H9 (cell line): Measurements from ENCODE around the gene TP73. TPM values are rescaled to one million over a fixed set of nuclear protein-coding genes. Genes with fewer than 3 reads are reported as not detected.

Experiments used
- DNase-seq: peaks from one replicate; pipeline ENCODE4 v3.0.0-alpha.2; 2017
- H2AFZ ChIP-seq: one replicate; pipeline ENCODE4 v1.6.1; 2013; ENCODE audit warnings: mild to moderate bottlenecking, low read length, control low read depth, moderate library complexity
- H2AK5ac ChIP-seq: 2 replicates; pipeline ENCODE4 v1.6.1; 2013; ENCODE audit warnings: low read length, control low read depth, mixed read lengths; ENCODE audit not compliant: insufficient read length
- H2BK120ac ChIP-seq: one replicate; pipeline ENCODE4 v1.6.1; 2013; ENCODE audit warnings: low read depth, mild to moderate bottlenecking, low read length, control low read depth, inconsistent platforms; ENCODE audit not compliant: poor library complexity, severe bottlenecking
- H2BK12ac ChIP-seq: 2 replicates; pipeline ENCODE4 v1.6.1; 2013; ENCODE audit warnings: low read length, control low read depth, mixed read lengths, low read depth; ENCODE audit not compliant: insufficient read length
- H2BK15ac ChIP-seq: 2 replicates; pipeline ENCODE4 v1.6.1; 2013; ENCODE audit warnings: low read depth, low read length, control low read depth
- H2BK20ac ChIP-seq: one replicate; pipeline ENCODE4 v1.6.1; 2013; ENCODE audit warnings: low read depth, mild to moderate bottlenecking, low read length, control low read depth, inconsistent platforms; ENCODE audit not compliant: poor library complexity, severe bottlenecking
- H2BK5ac ChIP-seq: 2 replicates; pipeline ENCODE4 v1.6.1; 2013; ENCODE audit warnings: low read length, control low read depth, mixed read lengths; ENCODE audit not compliant: insufficient read length
- H3K14ac ChIP-seq: 2 replicates; pipeline ENCODE4 v1.6.1; 2013; ENCODE audit warnings: low read length, control low read depth; ENCODE audit not compliant: insufficient read depth
- H3K18ac ChIP-seq: 2 replicates; pipeline ENCODE4 v1.6.1; 2013; ENCODE audit warnings: low read depth, mild to moderate bottlenecking, mixed read lengths, low read length, control low read depth; ENCODE audit not compliant: insufficient read length
- H3K23ac ChIP-seq: 2 replicates; pipeline ENCODE4 v1.6.1; 2013; ENCODE audit warnings: low read length, control low read depth, mixed read lengths, low read depth; ENCODE audit not compliant: insufficient read length
- H3K23me2 ChIP-seq: 2 replicates; pipeline ENCODE4 v1.6.1; 2013; ENCODE audit warnings: low read depth, mild to moderate bottlenecking, mixed read lengths, low read length, control low read depth; ENCODE audit not compliant: insufficient read length, poor library complexity, severe bottlenecking
- H3K27ac ChIP-seq: 2 replicates; pipeline ENCODE4 v1.5.1; 2013; ENCODE audit warnings: low read length, control low read depth, mixed read lengths, low read depth; ENCODE audit not compliant: insufficient read length
- H3K27me3 ChIP-seq: 2 replicates; pipeline ENCODE4 v1.6.1; 2013; ENCODE audit warnings: low read length, control low read depth, inconsistent platforms; ENCODE audit not compliant: insufficient read depth
- H3K4ac ChIP-seq: 2 replicates; pipeline ENCODE4 v1.6.1; 2013; ENCODE audit warnings: low read depth, mild to moderate bottlenecking, control low read depth, inconsistent platforms, low read length, moderate library complexity
- H3K4me1 ChIP-seq: 2 replicates; pipeline ENCODE4 v1.6.1; 2013; ENCODE audit warnings: low read length, control low read depth, inconsistent platforms; ENCODE audit not compliant: insufficient read depth
- H3K4me2 ChIP-seq: 2 replicates; pipeline ENCODE4 v1.6.1; 2013; ENCODE audit warnings: low read length, control low read depth, mixed read lengths; ENCODE audit not compliant: insufficient read length, insufficient read depth
- H3K56ac ChIP-seq: 2 replicates; pipeline ENCODE4 v1.6.1; 2013; ENCODE audit warnings: low read depth, mild to moderate bottlenecking, mixed read lengths, low read length, control low read depth; ENCODE audit not compliant: insufficient read length
- H3K79me1 ChIP-seq: 2 replicates; pipeline ENCODE4 v1.6.1; 2013; ENCODE audit warnings: low read depth, mild to moderate bottlenecking, moderate library complexity, low read length, control low read depth, inconsistent platforms; ENCODE audit not compliant: insufficient read depth, poor library complexity, severe bottlenecking
- H3K79me2 ChIP-seq: 2 replicates; pipeline ENCODE4 v1.6.1; 2013; ENCODE audit warnings: low read length, control low read depth, inconsistent platforms; ENCODE audit not compliant: insufficient read depth
- H3K9ac ChIP-seq: 2 replicates; pipeline ENCODE4 v1.6.1; 2013; ENCODE audit warnings: low read length, control low read depth, mixed read lengths; ENCODE audit not compliant: insufficient read length; ENCODE audit errors: extremely low read depth
- H3K9me3 ChIP-seq: one replicate; pipeline ENCODE4 v1.6.1; 2013; ENCODE audit warnings: low read depth, low read length, inconsistent platforms; ENCODE audit not compliant: control insufficient read depth
- H3T11ph ChIP-seq: one replicate; pipeline ENCODE4 v1.6.1; 2013; ENCODE audit warnings: mild to moderate bottlenecking, low read length, control low read depth, inconsistent platforms
- H4K20me1 ChIP-seq: one replicate; pipeline ENCODE4 v1.6.1; 2013; ENCODE audit not compliant: control insufficient read depth, insufficient read length, insufficient read depth
- H4K5ac ChIP-seq: 2 replicates; pipeline ENCODE4 v1.6.1; 2013; ENCODE audit warnings: low read depth, mild to moderate bottlenecking, mixed read lengths, low read length, control low read depth; ENCODE audit not compliant: insufficient read length
- H4K8ac ChIP-seq: replicated peaks from 2 replicates; pipeline ENCODE4 v1.6.1; 2013; ENCODE audit warnings: low read length, control low read depth, mixed read lengths, low read depth; ENCODE audit not compliant: insufficient read length
- H4K91ac ChIP-seq: 2 replicates; pipeline ENCODE4 v1.6.1; 2013; ENCODE audit warnings: low read depth, mild to moderate bottlenecking, moderate library complexity, mixed read lengths, low read length, control low read depth; ENCODE audit not compliant: insufficient read length
- H3K27ac Mint-ChIP-seq, 3 experiments: 2 replicates in 2 of 3; 3 replicates in 1 of 3; pipeline ENCODE4 v1.8.0; 2020 to 2021; ENCODE audit warnings: mixed read lengths in 3 of 3, mild to moderate bottlenecking in 1 of 3, moderate library complexity in 1 of 3
- H3K27me3 Mint-ChIP-seq: 2 replicates; pipeline ENCODE4 v1.8.0; 2021; ENCODE audit warnings: low read depth, mild to moderate bottlenecking, moderate library complexity, mixed read lengths
- H3K36me3 Mint-ChIP-seq, 3 experiments: 2 replicates in 2 of 3; 3 replicates in 1 of 3; pipeline ENCODE4 v1.8.0; 2020 to 2021; ENCODE audit warnings: low read depth in 3 of 3, mixed read lengths in 3 of 3; ENCODE audit not compliant: insufficient read depth in 1 of 3
- H3K4me1 Mint-ChIP-seq, 2 experiments: 2 replicates each; pipeline ENCODE4 v1.8.0; 2020; ENCODE audit warnings: mixed read lengths in 2 of 2
- H3K4me3 Mint-ChIP-seq, 2 experiments: 2 replicates in 1 of 2; 3 replicates in 1 of 2; pipeline ENCODE4 v1.8.0; 2020 to 2021; ENCODE audit warnings: mild to moderate bottlenecking in 2 of 2, mixed read lengths in 2 of 2, moderate library complexity in 1 of 2
- H3K9me3 Mint-ChIP-seq, 2 experiments: 2 replicates in 1 of 2; 3 replicates in 1 of 2; pipeline ENCODE4 v1.8.0; 2020; ENCODE audit warnings: mild to moderate bottlenecking in 2 of 2, mixed read lengths in 2 of 2, moderate library complexity in 1 of 2
- CTCF ChIP-seq: fragments of 200-600 bp; sonication (generic); conservative IDR thresholded peaks from 3 replicates; pipeline ENCODE4 v1.8.0; 2021; ENCODE audit warnings: antibody characterized with exemption, mild to moderate bottlenecking
- WGBS: extraction: QIAGEN DNeasy Blood & Tissue Kit; methylation state at CpG from one replicate; pipeline ENCODE4 v1.1.7; 2013; ENCODE audit warnings: missing lambda C conversion rate, low lambda C conversion rate, mixed read lengths; ENCODE audit not compliant: insufficient read length; ENCODE audit errors: extremely low coverage; 5-methylcytosine and 5-hydroxymethylcytosine counted together
- total RNA-seq: library from RNA; stranded (reverse); gene quantifications from 2 replicates; pipeline ENCODE4 v1.2.1, GENCODE V29; 2021

TP73 gene
- total RNA-seq, 1 experiment from 2014 or later: 4.7 TPM

GRCh38 chr1:3731583-3732433 lies 79.5 kb downstream of the TP73 start:
- Histone ChIP-seq H4K8ac (peak overlapping the region; percentile 9), H3K79me1 (no peaks in the 10 kb centered on the region), H3K23ac (no peak overlapping the region), H4K20me1 (no peaks in the 10 kb centered on the region), H3K4me1 (no peaks in the 10 kb centered on the region), H2BK15ac (no peak overlapping the region), H2AFZ (no peak overlapping the region), H3K56ac (no peak overlapping the region), H4K5ac (no peak overlapping the region), H4K91ac (no peak overlapping the region), H2BK120ac (no peak overlapping the region), H3K9ac (no peak overlapping the region), H2BK12ac (no peak overlapping the region), H3K14ac (no peak overlapping the region), H2BK20ac (no peak overlapping the region), H2AK5ac (no peak overlapping the region), H3T11ph (no peak overlapping the region), H3K27ac (no peak overlapping the region), H3K4me2 (no peak overlapping the region), H2BK5ac (no peak overlapping the region), H3K4ac (no peak overlapping the region), H3K79me2 (no peaks in the 10 kb centered on the region), H3K27me3 (no peaks in the 10 kb centered on the region; the same call in 1 of the 2 replicates), H3K23me2 (no peaks in the 10 kb centered on the region), H3K18ac (peak overlapping the region; percentile 23), H3K9me3 (no peaks in the 10 kb centered on the region)
- DNase-seq: no peak
- Mint-ChIP-seq H3K9me3 (no peaks in the 10 kb centered on the region), H3K4me3 (no peak overlapping the region), H3K27me3 (peaks cover 2% of the 10 kb centered on the region), H3K36me3 (peaks cover 5 to 11% (median 6%) of the 10 kb centered on the region in 3 experiments; a peak in 5 of 7 replicates), H3K4me1 (peaks cover 0 to 13% of the 10 kb centered on the region in 2 experiments; a peak in 2 of 4 replicates), H3K27ac (no peak overlapping the region)
- no peak for TF ChIP-seq CTCF
- WGBS: no CpG with 5 or more reads among the region's 25 CpGs
